ENCODE results near the gene SIRT2.
"Not testable (repeated sequence)": the region's sequence is repeated elsewhere in the genome, so short reads cannot be mapped to it uniquely, and the experiment has no call there.

SIRT2 gene

DNA sequence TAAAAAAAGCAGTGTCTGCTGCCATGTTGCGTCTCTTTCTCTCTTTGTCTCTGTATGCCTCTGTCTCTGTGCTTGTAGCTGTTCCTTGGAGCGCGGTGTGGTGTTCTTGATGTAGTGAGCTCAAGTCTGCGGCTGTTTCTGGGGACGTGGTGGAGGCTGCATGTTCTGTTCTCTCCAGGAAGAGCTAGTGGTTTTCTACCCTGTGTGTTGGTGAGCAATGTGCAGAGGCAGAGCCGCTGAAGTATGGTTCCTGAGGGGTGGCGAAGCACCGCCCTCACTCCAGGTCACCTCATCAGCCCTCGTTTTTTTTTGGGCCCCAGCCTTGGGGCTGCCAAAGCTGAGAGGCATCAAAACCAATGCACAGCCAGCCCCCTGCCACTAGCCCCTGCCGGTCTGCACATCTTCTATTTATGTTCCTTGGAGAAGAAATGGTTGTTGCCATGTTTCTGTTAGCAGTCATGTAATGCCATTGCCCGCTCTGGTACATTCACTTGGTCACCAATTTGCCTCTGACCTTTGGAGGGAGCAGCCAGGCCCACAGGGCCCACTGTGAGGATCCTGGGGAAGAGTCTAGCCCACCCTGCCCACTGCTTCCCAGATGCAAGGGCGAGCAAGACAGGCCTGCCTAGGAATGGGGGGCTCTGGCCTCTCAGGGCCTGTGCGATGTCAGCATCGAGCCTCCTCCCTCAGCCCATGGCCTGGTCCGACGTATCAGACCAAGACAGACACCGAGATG is 56.8 kb downstream of the SIRT2 start:
- DNase-seq = peak; percentile 20

DNA sequence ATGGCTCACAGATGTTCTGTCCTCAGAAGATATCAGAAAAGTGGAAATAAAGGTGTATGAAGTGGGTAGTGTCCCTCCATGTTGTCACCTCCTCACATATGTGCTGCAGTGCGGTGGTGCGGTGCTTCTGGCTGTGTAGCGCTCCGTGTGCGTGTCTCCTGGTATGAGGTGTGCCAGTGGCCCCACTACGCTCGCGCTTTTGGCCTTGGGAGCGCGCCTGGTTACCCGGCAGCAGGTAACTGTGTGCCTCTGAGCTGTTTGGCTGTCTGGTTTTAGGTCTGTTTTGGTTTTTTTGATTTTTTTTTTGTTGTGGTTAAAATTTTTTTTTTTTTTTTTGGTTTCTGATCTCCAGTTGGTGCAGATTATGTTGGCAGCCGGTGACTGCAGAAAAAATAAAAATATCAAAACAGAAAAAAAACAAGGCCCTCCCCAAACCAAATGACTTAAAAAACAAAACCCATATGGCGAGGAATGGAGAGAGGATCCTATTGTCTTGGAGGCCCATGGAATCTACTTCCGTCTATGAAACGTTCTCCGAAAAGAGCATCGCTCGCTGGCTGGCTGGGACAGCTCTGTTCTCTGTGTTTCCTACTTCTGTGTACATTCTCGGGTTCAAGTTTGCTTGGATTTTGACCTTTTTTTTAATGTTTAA is 57.5 kb downstream of the SIRT2 start:
- peak; percentile 30 for DNase-seq

DNA sequence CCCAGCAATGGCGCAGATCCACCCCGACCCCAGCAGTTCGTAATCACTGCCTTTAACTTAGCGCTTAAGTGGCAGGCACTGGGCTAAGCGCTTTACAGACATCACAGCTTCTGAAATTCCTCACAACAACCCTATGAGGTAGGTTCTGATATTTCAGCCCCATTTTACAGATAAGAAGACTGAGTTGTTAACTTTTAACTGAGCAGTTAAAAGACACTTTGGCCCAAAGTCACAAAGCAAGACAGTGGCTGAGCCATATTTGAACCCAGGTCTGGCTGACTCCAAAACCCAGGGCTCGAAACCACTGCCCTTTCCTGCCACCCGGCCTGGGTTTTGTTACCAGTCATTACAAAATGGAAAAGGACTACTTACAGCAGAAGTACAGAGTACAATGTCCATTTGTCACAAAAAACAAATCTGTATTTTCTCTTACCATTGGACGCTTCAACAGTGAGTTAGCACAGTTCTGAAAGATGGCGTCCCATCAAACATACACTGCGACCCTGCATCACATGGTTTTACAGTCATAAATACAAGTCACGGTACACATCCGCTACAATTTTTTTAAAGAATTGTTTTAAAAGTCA is 58.1 kb downstream of the SIRT2 start:
- DNase-seq = no peak

DNA sequence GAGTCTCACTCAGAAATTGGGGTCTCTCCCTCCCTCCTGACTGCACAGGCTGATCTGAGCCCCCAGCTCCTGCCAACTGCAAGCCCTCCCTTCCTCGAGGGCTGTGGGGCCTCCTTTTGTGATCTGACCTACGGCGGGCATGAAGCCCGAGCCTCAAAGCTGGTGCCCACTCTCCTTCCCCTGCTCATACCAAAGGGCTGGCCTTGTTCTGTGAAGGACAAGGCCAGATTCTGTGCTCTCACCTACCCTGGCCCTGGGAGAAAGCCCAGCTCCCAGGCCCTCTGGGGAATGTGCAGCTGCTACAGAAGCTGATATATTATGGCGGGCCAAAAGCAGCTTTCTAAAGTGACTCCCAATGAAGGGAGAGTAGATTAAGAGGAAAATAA is 58.8 kb downstream of the SIRT2 start:
- no peak for DNase-seq

DNA sequence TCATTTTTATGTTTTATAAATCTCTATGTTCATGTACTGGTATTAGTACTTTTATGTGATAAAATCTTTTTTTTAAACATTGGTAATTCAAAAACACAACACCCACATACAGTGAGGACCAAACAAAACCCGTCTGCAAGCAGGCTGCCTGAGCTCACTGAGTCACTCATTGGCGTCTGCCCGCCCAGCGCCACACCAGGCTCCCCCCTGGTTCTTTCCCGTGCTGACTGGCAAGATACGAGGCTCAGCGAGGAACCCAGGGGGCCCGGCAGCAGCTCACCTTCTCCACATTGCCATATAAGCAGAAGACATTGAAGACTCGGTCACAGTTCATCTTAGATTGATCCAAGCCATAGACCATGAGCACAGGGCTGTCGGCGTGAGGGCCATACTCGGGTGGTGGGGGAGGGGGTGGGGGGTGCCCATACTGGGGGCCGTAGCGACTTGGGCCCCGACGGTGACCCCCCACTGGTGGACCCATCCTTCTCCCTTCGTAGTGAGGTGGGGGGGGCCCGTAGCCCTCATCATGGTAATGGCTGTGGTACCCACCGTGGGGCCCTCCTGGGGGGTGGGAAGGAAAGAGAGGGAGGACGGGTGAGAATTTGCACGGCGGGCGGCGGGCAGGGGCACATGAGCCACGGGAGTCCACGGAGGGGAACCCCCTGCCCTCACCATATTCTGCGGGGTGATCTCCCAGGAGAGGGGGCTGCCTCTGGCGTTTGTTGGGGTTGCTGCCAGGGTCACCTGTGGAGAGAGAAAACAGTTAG is 59.4 kb downstream of the SIRT2 start:
- no peak for DNase-seq

DNA sequence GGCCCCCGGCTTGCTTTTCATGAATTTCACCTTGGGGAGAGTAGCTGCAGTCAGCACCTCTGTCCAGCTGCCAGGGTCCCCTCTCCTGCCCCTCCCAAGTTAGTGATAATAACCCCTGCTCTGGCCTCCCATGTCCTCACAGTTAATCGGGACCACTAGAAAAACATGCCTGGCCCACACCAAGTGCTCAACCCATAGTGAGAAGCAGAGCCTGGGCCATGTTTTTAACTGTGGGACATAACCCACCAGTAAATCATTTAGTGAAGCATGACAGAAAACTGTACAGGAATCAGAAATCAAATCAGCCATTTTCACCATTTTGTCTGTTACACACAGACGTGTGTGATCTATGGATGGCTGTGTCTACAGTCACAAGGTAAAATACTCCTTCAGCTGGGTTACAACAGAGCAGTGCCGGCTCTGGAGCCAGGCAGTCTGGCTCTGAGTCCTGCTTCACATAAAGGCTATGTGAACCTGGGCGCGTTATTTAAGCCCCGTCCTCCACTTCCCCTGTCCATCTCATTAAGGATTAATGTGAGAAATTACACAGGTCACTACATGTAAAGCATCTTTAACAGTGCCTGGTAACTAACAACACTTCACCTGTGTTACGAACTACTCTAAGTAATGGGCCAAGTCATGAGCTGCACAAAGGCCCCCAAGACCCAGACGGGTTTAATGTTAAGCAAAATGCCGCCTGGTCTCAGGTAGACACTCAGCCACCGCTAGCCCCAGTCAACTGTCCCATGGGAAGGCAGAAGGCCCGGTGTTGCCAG is 60.2 kb downstream of the SIRT2 start:
- DNase-seq = no peak

DNA sequence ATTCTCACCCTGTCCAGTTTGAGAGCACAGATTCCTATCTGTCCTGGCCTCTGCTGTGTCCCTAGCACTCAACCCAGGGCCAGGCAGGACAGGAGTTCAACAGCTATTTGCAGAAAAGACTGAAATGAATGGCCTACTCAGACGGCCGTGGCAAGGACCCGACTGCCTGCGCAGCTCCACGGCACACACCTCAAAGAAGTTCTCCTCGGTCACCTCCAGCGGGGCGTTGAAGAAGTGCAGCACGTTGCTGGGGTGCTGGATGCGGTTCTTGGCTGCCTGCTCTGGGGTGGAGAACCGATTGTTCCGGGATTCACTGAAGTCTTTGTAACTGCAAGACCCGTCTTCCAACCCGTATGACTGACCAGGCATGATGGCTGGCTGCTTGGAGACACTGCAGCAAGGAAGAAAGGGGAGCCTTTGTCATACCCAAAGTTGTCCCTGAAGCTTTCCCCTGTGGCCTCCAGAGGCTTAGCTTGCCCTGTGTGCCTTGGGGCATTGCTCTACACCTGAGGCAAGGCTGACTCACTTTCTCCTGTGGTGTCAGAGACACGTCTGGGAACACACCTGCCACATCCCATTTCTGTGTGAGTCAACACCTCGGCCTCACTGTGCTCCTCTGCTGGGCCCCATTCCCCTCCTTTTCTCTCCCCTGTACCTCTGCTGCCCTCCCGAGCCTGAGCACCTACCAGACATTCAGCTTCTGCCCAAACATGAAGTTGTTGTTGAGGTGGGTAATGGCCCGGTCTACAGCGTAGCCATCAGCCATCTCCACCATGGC is 61.0 kb downstream of the SIRT2 start:
- DNase-seq = no peak

DNA sequence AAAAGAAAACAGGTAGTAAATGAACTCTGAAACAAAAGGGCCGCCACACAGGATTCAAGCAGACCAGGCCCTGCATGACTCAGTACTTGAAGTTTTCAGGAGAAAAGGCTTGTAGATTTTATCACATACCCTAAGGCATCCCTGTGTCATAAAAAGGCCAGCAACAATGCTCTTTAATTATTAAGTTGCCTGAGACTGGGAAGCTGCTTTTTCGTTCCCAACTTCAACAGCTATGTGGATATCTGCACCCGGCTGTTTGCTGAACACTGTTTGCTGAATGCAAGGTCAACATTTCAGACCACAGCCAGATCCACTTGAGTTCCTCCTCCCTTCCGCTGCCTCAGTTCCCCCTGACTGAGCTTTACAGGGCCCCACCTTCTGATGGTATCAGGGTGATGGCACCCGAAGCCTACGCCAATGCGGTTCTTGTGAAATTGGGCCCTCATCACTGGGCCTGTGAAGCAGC is 61.7 kb downstream of the SIRT2 start:
- DNase-seq = no peak

DNA sequence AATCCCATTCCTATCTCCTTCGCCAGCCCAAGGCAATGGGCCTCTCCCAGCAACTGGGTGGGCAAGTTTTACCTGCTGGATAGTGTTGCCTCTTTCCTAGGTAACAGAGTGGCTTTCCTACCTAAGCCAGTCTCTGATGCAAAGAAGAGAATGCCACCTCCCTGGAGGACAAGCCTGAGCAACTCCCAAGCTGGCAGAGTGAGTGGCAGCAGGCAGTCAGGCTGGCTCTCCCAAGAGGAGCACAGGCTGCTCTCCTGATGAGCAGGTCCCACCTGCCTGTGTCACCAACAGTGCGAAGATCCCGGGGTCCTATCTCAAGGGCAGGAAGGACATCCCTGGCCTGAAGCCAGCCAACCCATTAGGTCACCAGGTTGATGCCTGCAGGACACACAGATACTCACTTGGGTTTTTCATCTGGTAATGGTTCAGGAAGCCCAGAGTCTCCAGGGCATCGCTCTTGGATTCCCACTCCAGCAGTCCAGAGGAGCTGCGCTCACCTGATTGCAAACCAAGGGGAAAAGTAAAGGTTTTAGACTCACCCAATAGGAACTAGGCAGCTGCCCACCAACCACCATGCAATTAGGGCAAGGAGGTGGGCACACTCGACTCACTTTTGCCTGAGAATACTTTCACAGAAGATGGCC is 62.3 kb downstream of the SIRT2 start:
- no peak for DNase-seq

DNA sequence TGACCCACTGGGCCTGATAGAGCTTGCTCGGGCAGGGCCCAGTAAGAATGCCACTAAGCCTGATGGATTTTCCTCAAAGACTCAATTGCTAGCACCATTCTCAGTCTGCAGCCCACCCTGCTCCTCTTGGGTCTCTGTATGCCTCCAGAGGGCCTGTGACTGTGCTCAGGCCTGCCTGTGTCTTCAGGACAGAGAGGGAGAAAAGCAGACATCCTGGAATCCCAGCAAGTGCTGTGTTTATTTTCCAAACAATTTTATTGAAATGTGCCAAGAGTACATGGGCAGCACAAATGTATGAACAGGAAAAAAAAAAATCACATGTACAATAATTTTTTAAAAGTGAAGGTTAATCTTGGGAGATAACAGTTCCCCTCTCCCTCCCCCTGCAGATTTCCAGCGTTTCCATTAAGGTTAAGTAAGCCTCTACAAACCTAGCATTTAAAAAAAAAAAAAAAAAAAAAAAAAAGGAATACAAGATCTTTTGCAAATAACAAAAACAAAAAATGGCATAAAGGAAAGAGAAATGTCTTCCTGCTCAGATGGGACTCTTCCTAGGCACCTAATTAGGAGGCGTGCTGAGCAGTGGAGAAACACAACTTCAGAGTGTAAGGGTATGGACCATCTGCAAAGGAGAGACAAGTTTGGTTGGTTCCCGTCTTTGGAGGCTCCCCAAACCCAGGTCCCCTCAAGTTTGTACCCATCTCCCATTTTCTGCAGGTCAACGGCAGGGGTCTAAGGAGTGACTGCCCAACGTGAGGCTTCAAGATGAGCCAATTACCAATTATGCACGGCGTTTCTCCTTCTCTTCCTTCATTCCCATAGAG is 63.0 kb downstream of the SIRT2 start:
- DNase-seq = no peak

DNA sequence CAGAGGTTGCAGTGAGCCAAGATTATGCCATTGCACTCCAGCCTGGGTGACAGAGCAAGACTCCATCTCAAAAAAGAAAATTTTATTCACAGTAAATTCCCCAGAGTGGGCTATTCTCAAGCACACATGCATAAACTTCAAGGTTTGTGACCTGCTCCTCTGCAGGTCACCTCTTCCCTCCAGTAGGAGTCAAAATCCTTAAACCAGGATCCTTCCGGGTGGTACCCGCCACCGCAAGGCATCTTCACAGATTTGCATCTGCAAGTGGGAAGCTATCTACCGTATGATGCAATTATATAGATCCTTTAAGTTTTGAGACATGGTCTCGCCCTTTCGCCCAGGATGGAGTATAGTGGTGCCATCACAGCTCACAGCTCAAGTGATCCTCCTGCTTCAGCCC is 64.8 kb downstream of the SIRT2 start:
- no peak for DNase-seq

DNA sequence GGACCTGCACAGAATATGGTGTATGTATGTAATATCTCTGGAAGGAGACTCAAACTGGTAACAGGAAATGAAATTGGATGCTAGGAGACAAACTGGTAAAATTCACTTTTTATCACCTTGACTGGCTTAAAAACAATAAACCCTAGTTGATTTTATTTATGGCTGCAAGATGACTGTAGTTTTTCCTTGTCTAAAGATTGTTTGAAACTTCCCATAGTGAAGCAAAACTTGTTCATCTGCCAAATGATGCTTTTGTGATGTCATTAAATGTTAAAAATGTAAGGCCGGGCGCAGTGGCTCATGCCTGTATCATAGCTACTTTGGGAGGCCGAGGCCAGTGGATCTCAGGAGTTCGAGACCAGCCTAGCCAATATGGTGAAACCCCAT is 65.3 kb downstream of the SIRT2 start:
- no peak for DNase-seq

DNA sequence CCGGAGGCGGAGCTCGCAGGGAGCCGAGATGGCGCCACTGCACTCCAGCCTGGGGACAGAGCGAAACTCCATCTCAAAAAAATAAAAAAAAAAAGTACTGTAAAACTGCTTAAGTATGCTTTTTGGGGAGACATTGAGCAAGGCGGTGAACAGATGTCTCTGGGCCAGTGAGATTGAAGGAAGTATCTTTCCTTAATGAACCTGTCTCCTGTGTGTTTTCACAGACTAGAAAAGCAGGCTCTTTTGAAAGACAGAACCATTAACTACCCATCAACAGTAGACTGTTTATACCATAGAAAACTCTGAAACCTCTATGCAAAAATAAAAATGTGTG is 66.4 kb downstream of the SIRT2 start:
- no peak for DNase-seq

DNA sequence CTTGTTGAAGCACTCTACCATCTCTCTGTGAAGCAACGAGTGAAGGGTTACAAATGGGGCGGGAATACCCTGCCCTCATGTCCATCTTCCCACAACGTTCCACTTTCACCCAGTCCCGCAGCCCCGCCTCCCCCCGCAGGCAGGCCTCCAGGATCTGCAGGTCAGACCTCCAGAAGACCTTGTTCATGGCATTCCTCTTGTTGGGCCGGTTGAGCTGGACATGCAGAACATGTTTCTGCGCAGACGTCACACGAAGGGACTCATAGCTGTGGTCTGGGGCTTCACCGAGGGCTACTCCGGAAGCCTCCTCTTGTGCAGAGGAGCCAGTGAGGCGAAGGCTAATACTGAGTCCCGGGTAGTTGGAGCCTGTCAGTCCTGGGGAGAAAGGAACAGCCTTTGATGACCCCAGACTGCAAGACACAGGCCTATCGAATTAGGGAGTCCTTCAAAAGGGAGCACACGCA is 68.2 kb downstream of the SIRT2 start:
- DNase-seq = no peak

DNA sequence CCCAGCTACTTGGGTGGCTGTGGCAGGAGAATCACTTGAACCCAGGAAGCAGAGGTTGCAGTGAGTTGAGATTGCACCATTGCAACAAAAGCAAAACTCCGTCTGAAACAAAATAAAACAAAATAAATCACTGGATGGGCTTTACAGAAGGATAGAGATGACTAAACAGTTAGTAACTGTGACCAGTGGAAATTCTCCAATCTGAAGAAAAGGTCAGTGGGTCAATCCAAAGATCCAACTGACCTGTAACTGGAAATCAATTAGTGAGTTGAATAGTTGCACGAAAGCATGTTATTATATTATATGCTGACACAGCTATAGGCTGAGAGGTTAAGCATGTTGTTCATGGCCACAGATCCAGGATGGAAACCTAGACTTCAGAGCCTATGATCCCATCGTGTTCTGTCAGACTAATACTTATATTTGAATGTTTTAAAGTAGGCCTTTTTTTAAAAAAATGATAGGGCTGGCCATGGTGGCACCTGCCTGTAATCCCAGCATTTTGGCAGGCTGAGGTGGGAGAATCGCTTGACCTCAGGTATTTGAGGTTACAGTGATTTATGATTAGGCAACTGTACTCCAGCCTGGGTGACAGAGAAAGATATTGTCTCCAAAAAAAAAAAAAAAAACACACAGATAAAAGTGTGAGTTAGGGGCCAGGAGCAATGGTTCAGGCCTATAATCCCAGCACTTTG is 69.2 kb downstream of the SIRT2 start:
- no peak for DNase-seq

DNA sequence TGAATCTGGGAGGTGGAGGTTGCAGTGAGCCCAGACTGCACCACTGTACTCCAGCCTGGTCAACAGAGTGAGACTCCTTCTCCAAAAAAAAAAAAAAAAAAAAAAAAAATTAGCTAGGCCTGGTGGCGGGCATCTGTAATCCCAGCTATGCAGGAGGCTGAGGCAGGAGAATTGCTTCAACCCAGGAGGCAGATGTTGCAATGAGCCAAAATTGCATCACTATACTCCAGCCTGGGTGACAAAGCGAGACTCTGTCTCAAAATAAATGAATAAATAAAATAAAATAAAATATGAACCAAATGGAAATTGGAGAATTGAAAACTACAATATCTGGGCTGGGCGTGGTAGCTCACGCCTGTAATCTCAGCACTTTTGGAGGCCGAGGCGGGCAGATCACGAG is 70.2 kb downstream of the SIRT2 start:
- not testable (repeated sequence) for DNase-seq

All from effector CD8-positive, alpha-beta T cell (primary cell).